ENCODE measurements around the gene TCAP. TPM values are rescaled to one million over a fixed set of nuclear protein-coding genes. Genes with fewer than 3 reads are reported as not detected.
"Not testable (repeated sequence)": the region's sequence is repeated elsewhere in the genome, so short reads cannot be mapped to it uniquely, and the experiment has no call there.

The TCAP gene
- total RNA-seq, 1 donor from 2014 or later: not detected

DNA sequence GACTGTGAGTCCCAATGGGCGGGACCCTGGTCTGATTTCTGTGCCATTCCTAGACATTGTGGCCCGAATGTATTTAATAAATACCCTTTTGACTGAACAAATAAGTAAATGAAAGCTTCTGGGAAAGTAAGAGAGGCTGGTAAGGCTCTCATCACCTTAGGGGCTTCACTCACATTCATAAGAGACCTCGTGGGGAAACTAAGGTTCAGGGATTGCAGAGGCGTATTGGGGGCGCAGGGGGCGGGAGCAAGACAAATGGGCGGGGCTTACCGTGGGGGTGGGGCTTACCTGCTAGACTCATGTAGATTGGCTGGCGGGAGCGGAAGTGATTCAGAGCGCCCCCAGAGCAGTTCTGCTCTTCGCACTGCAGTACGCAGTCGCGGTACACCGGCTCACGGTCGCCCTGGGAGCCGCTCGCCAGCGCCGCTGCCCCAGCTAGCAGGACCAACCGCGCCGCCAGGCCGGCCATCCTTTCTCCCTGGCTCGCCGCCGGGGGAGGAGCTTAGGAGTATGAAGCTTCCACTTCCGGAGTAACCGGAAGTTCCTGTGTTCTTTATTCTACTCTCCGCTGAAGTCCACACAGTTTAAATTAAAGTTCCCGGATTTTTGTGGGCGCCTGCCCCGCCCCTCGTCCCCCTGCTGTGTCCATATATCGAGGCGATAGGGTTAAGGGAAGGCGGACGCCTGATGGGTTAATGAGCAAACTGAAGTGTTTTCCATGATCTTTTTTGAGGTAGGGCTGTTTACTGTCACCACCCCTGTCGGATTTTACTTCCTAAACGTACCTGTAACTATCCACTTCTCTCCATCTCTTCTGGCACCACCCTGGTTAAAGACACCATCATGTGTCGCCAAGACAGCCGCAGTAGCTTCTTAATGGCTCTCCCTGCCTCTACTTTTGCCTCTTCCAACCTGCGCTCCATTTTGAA, 22.7 kb downstream of the TCAP start, which contains the start of gene PGAP3:
Gene PGAP3 (minus strand): TSS at position 512 of the 929 bp plus-strand sequence. CDS start 43 bp downstream, at position 469.
- H3K4me3 ChIP-seq (ENCODE audit: low read depth, low read length): peak within 1 kb of the TSS; percentile 69
- TF ChIP-seq, protein P1, sequence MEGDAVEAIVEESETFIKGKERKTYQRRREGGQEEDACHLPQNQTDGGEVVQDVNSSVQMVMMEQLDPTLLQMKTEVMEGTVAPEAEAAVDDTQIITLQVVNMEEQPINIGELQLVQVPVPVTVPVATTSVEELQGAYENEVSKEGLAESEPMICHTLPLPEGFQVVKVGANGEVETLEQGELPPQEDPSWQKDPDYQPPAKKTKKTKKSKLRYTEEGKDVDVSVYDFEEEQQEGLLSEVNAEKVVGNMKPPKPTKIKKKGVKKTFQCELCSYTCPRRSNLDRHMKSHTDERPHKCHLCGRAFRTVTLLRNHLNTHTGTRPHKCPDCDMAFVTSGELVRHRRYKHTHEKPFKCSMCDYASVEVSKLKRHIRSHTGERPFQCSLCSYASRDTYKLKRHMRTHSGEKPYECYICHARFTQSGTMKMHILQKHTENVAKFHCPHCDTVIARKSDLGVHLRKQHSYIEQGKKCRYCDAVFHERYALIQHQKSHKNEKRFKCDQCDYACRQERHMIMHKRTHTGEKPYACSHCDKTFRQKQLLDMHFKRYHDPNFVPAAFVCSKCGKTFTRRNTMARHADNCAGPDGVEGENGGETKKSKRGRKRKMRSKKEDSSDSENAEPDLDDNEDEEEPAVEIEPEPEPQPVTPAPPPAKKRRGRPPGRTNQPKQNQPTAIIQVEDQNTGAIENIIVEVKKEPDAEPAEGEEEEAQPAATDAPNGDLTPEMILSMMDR (conservative IDR thresholded peaks at IDR 0.05; ENCODE audit: low read depth, low read length): no peak
- DNase-seq (ENCODE audit: low read depth): peak; percentile 49

DNA sequence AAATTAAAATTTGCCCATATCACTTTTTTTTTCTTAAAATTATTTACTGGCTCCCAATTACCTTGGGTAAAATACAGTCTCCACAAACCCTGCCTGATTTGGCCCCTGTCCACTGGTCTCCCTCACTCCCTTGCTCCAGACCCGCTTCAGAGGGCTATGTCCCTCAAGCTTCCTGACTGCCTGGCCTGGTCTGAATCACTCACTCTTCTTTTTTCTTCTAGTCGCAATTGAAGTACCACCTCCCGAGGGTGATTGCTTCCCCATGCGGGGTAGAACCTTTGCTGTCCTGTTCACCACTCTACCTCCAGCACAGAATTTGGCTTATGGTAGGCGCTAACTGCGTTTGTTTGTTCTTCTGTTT, 23.3 kb downstream of the TCAP start:
- peak overlapping the region; percentile 69 for H3K4me3 ChIP-seq (ENCODE audit: low read depth, low read length)
- DNase-seq (ENCODE audit: low read depth): no peak
- TF ChIP-seq, protein P1 (conservative IDR thresholded peaks at IDR 0.05; ENCODE audit: low read depth, low read length): no peak

DNA sequence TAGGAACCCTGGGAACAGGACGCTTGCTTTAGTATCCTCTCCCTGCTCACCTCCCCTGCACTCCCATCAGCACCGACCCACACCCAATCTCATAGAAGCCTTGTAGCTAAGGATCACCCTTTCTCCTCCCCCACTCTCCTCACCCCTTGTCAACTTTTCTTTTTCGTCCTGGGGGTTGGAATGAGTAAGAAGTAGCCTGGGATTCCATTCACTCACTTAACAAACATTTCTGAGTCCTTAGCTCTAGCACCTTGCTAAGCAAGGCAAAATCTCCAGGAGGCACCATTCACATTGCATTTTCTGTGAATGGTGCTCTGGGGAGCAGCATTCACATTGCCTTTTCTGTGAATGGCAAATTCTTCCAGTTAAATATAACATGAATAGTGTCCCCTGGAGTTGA, 23.8 kb downstream of the TCAP start:
- H3K4me3 ChIP-seq (ENCODE audit: low read depth, low read length): peak overlapping the region; percentile 69
- TF ChIP-seq, protein P1 (conservative IDR thresholded peaks at IDR 0.05; ENCODE audit: low read depth, low read length): peak; percentile 13
- DNase-seq (ENCODE audit: low read depth): no peak

DNA sequence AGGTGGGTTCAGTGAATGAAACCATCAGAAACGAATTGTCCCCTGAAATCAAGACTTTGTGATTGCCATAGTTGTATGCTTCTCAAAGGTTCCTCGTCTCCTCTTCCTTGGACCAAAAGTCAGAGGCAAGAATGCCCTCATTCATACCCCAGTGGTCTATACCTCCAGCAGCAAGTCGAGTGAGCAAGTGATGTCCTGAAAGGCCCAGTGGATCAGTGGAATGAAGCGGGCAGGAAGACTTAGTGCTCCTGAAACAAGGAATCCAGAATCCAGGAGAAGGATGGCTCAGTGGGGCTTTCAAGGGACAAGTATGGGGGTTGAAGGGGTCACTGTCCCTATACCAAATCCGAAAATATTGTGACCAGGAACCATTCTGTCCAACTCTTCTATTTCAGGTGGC, 29.4 kb downstream of the TCAP start:
- DNase-seq (ENCODE audit: low read depth): no peak
- TF ChIP-seq, protein P1 (conservative IDR thresholded peaks at IDR 0.05; ENCODE audit: low read depth, low read length): no peak
- no peak overlapping the region for H3K4me3 ChIP-seq (ENCODE audit: low read depth, low read length)

DNA sequence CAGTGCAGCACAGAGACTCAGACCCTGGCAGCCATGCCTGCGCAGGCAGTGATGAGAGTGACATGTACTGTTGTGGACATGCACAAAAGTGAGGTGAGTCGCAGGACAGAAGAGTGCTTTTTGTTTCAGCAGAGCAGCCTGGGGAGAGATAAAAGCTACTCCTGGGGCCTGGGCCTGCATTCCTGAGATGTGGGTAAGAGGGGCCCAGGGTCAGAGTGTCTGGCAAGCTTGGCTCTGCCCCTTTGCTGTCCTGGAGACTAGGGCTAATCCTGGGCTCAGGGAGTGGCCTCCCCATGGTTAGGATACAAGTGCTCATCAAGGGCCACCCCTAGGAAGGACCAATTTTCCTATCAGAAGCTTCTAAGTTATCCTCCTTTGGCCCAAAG, 29.9 kb downstream of the TCAP start:
- no peak overlapping the region for H3K4me3 ChIP-seq (ENCODE audit: low read depth, low read length)
- DNase-seq (ENCODE audit: low read depth): no peak
- TF ChIP-seq, protein P1 (conservative IDR thresholded peaks at IDR 0.05; ENCODE audit: low read depth, low read length): no peak

DNA sequence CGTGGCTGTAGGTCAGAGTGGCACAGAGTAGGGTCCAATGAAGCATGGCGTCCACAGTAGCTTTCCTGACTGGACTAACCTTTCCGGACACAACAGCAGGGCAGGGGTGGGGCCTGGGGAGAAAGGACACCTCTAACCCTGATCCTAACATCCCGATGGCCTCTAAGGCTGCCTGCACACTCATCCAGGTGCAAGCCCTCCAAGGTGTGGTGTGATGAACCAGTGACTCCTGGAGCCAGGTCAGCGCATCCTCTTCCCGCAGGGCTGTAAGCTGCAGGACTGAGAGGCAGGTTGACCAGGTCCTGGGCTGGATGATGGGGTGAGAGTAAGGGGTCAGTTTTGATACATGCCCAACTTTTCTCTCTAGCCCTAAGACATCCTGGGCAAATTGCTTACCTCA, 31.6 kb downstream of the TCAP start:
- TF ChIP-seq, protein P1 (conservative IDR thresholded peaks at IDR 0.05; ENCODE audit: low read depth, low read length): no peak
- no peak overlapping the region for H3K4me3 ChIP-seq (ENCODE audit: low read depth, low read length)
- no peak for DNase-seq (ENCODE audit: low read depth)

DNA sequence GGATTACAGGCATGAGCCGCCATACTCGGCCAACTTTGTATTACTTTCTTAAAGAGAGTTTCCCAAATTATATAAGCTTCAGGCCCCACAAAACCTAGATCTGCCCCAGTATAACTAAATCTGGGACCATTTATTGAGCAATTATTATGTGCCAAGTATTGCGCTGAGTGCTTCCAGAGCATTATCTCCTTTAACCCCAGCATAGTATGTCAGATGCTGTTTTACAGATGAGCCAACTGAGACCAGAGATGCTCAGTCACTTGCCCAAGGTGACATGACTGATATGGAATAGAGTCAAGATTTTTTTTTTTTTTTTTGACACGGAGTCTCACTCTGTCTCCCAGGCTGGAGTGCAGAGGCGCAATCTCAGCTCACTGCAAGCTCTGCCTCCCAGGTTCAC, 32.8 kb downstream of the TCAP start:
- no peak overlapping the region for H3K4me3 ChIP-seq (ENCODE audit: low read depth, low read length)
- DNase-seq (ENCODE audit: low read depth): no peak
- TF ChIP-seq, protein P1 (conservative IDR thresholded peaks at IDR 0.05; ENCODE audit: low read depth, low read length): no peak

DNA sequence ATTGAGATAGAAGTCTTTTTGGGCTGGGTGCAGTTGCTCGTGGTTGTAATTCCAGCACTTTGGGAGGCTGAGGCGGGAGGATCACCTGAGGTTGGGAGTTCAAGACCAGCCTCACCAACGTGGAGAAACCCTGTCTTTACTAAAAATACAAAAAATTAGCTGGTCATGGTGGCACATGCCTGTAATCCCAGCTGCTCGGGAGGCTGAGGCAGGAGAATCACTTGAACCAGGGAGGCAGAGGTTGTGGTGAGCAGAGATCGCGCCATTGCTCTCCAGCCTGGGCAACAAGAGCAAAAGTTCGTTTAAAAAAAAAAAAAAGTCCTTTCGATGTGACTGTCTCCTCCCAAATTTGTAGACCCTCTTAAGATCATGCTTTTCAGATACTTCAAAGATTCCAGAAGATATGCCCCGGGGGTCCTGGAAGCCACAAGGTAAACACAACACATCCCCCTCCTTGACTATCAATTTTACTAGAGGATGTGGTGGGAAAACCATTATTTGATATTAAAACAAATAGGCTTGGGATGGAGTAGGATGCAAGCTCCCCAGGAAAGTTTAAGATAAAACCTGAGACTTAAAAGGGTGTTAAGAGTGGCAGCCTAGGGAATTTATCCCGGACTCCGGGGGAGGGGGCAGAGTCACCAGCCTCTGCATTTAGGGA, 34.1 kb downstream of the TCAP start:
- H3K4me3 ChIP-seq (ENCODE audit: low read depth, low read length): peak overlapping the region; percentile 92
- not testable (repeated sequence) for DNase-seq (ENCODE audit: low read depth)
